Measurements from ENCODE around the gene HELB.

Gene HELB

DNA sequence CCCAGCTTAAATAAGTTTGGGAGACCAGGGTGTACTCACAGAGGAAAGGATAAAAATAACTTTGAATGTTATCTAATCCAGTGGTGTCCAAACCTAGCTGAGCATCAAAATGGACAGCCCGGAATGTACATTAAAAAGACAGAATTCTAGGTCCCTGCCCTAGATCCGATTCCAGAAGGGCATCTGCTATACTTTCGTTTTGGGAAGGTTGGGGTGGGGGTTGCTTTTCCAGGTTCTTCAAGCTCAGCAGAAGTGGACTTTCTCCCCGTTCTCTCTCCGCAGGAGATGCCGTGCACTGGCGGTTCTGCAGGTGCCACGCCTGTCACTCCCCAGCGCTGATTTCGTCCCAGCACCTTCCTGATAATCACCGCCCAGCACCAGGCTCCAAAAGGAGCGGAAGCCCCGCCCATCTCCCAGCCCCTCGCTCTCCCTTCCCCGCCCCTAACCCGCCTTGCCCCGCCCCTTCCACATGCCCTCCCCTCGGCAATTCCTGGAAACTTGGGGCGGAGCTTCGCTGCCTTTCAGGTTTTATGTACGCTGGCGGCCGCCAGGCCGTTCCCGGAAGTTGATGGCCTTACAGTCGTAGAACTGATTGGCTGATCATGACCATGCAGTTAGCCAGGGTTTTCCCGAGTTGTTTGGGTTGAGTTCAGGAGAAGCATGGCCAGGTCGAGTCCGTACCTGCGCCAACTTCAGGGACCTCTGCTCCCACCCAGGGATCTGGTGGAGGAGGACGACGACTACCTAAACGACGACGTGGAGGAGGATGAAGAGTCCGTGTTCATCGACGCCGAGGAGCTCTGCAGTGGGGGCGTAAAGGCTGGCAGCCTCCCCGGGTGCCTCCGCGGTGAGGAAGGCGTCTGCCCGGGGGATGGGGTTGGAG, at the start of gene HELB:
TSS of gene HELB (plus strand) at position 550 of the 883 bp plus-strand sequence. CDS start at position 661, 111 bp downstream.
- peak; percentile 99 for DNase-seq

DNA sequence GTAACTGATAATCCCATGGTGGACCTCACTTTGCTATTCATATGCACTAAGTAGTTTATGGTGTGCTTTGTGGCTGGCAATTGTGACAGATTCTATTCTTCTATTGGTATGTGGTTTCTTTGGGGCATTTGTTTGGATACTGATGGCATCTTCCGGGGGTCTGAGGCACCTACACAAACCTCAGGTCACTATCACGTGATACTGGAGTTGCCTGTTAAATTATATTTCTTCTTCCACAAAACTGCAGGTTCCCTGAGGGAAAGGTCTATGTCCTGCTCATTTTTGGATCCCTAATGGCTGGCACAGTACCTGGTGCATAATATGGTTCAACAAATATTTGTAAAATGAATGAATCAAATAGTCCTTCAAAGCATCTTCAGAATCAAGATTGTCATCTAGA, 49.5 kb upstream of the HELB start:
- no peak for DNase-seq

DNA sequence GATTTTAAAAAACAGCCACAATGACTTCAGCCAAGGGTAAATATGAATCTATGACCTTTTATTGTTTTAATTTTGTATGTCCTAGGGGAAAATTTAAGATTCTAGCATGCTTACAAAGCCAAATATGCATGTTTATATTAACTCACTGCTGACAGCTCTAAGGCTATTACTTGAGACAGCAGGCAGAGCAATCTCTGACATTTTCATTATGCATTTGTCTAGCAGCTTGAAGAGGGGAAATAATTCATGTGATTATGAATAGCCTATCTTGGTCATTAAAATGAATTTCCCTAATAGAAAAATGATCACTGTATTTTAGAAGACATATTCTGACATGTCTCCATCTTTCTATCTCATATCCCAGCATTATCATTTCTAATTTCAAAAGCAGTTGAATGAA, 46.6 kb upstream of the HELB start:
- DNase-seq, result no peak

DNA sequence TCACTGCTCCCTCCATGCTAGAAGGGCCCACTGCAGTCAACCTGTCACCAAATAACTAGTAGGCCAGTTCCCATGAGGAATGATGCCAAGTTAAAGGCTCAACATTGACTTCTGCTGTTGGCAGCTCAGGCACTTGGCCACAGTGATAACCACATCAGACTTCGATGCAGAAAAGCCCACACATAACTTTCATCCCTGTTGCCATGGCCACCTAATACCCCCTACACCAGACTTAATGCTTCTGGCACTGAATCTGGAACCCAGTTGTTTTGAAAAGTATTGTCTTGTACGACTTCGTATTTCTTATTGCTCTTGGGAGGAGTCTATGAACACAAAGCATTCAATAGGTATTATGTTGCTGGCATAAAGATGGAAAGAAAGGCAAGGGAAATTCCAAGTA, 44.3 kb upstream of the HELB start:
- DNase-seq, result no peak

DNA sequence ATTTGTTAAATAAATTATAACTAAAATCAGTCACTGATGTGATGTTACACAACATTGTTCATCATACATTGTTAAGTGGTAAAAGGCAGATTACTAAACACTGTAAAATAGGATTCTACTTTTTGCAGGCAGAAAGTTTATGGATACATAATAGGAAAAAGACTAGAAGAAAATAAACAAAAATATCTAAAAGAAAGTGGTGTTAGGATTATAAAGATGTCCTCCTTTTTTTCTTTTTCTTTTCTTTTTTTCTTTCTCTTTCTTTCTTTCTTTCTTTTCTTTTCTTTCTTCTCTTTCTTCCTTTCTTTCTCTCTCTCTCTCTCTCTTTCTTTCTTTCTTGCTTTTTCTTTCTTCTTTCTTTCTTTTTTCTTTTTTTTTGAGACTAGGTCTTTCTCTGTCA, 39.6 kb upstream of the HELB start:
- DNase-seq, result no peak

DNA sequence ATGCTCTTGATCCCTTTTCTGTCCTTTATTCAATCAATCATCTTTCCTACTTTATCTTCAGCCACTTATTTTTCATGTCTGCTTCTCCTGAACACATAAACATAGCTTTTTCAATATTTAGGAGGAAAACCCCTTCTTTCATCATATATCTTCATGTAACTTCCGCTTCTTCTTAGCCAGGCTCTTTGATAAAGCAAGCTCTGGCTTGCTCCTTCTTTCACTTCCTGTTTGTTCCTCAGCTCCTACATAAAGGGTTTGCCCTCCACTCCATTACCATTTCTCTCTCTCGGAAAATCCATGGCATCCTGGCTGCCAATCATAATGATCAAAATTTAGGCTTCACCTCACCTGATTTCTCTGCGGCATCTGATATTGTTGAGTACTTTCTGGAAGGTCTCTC, 33.7 kb upstream of the HELB start:
- peak; percentile 7 for DNase-seq

DNA sequence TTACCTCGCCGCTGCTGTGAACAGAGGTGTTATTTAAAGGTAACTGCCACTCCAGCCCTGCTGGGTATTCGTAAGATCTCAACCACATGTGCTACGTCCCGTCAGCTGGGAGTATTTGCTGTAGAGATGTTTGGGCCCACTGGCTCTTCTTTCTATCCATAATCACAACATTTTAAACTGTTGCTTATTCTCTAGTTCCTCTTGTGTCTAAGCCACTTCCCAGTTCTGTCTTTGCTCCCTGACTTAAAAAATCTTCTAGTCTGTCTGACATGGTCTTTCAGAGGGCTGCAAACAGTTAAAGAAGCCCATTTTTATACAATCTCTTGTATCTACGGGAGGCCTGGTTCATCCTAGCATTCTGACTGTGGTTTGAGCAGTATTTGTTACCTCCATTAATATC, 33.2 kb upstream of the HELB start:
- DNase-seq, result no peak

DNA sequence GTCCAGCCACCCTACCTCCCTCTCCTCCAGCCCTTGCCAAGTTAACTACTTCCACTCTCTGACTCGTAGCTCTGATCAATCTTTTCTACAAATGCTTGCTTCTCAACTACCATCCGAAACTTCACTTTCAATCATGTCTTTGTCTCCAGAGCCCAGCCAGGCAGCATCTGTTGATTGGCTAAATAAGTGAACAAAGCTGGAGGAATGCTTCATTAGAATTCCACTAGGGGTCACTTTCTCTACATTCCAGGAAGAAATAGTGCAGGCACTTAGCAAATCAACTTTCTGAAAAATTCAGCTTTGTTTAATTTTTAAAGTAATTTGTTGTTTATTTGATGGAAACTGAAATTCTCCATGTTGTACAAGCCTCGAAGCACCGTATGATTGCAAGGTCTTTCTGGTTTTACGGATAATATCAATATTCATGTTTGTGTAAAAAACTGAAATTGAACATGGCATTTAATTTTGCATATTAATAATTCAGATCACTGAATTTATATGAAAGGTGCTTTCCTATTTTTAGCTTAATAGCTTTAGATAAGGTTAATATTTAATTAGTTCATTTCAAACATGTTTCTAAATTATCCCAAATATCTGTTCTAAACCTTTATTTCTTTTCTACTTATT, 32.4 kb upstream of the HELB start:
- peak; percentile 31 for DNase-seq

DNA sequence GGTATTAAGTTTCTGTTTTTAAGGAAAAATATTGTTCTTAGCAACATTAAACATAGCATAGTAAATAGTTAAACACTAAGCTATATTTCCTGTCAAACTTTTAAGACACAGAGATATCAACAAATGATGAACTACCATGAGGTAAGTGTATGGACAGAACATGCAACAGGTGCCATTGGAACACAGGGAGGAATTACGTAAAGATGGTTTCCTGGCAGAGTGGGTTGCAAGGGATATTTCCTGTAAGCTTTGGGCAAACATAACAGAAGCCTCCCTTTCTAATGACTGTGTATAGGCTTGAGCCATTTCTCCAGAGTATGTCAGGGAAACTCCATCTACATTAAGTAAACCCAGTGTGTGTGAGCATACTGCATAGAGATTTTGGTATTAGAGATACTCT, 31.7 kb upstream of the HELB start:
- DNase-seq, result no peak

DNA sequence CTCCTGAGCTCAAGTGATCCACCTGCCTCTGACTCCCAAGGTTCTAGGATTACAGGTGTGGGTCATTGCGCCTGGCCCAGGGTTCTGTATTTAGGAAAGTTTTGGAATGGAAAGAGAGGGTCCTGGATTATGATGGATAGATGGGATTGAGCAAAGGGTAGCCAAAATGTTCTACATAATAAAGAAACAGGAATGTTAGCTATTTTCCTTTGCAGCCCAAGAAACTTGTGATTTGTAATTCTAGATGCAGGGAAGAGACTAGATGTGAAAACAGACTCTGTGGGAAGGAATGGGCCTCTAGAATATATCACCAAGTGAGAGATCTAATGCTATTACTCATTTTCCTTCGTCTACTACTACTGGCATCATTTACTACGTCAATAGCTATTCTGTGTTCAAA, 29.6 kb upstream of the HELB start:
- no peak for DNase-seq

DNA sequence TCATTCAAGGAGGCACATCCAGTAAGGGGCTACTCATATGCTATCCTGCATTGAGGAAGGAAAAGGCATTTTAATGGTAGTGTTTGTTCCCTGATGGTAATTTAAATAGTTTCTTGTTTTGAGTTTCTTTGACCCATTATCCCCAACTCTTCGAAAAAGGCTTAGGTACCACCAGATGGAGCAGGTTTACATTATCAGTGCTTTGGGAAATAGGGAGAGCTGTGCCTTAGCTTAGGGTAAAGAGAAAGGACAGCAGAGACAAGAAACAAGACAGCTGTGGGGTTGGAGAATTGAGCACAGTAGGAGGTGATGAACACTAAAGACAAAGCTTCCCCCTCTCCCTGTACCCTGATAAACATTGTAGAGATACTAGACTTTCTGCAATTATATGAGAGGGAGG, 29.1 kb upstream of the HELB start:
- DNase-seq, result no peak

DNA sequence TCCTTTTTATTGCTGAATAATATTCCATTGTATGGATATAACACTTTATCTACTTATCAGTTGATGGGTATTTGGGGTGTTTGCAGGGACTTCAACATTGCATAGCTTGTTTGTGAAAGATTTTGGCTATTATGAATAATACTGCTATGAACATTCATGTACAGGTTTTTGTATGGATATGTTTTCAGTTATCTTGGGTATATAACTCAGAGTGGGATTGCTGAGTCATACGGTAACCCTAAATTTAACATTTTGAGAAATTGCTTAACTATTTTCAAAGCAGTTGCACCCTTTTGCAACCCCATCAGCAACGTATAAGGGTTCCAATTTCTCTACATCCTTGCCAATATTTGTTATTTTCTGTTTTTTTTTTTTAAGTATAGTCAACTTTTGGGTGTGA, 27.3 kb upstream of the HELB start:
- DNase-seq, result no peak

DNA sequence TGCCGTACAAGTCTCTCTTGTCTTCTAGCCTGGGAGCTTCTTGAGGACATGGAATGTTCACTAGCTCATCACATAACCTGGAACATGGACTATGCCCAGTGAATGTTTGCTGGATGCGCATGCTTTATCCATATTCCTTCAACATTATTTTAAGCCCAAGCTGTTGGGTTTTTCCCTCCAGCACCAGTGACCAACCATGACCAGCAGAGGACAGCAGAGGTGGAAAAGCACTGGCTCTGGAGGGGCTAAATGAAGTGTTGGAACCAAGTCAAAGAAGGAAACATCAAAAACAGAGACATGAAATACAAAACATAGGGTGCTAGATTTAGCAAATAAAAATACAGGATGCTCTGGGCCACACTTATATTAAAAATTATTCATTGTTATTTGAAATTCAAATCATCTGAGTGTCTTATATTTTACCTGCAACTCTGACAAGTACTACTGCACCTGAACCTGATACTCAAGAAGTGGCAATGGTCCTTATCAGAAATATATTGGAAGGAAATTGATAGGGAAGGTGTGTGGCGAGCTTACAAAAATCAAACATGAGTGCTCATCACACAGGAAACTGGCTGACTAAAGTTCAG, 23.1 kb upstream of the HELB start:
- peak; percentile 28 for DNase-seq

DNA sequence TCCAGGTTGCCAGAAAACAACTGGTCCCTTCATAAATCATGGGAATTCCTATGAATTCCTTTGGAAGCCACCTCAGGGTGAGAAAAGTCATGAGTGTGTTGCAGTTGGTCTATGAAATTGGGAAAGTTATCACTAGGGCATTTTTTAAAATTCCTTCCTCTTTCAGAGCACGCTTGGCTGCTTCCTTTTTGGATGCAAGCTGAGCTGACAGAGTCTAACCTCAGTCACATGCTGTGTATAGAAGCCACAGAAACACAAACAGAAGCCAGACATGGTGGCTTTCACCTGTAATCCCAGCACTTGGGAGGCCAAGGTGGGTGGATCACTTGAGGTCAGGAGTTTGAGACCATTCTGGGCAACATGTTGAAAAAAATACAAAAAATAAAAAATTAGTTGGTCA, 21.7 kb upstream of the HELB start:
- no peak for DNase-seq

DNA sequence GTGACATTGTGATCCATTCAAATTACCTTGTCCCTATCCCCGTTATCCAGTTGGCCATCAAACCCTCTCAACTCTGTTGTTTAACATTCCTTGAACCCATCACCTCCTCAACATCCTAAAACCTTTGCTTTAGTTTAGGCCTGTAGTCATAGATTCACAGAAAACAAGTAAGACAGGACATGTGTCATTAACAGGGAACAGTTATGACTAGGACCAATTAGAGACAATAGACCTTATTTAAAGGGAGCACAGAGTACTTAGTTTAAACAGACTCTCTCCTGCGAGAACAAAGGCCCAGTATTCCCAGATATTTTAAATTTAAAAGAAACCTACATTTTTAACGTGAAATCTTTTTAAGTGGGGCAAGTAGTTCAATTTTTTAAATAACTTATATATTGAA, 20.0 kb upstream of the HELB start:
- DNase-seq, result no peak

DNA sequence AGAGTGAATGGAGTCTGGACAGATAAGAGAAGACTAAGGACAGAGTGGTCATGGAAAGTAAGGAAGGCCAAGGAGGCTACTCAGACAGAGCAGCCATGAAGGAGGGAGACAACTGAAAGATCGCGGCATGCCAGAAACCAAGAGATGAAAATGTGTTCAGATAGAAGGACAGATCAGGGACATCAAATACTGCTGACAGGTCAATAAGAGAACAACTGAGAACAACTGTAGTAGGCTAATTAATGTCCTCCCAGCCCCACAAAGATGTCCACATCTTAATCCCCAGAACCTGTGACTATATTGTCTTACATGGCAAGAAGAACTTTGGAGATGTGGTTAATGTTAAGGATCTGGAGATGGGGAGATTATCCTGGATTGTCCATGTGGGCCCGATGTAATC, 15.0 kb upstream of the HELB start:
- DNase-seq, result no peak

DNA sequence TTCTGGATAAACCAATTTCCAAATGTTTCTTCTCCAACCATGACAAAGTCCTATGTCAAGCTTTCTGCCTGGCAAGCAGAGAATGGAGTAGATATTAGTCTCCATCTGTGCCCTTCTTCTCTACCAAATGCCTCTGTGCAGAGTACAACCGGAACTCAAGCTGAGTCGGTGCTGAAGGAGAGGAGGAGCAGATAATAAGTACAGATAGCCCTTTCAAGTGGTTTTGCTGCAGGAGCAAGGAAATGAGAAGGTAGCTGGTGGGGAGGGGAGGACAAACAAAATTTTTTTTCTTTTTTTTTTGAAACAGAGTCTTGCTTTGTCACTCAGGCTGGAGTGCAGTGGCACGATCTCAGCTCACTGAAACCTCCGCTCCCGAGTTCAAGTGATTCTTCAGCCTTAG, 14.2 kb upstream of the HELB start:
- DNase-seq, result no peak

DNA sequence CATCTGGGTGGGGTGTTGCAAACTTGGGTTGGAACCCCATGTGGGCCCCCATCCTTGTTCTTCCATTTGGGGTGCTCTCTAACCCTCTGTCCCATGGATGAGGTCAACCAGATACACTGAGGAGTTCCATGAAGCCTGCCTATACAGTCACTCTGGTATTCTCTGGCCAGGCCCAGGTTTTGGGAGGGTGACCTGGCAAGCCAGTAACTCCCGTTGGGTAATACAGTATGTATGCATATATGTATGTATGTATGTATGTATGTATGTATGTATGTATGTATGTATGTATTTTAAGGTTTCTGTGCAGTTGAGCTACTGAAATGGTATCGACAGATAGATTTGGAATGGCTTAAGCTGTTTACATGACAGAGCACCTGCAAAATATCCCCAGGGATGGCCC, 12.8 kb upstream of the HELB start:
- no peak for DNase-seq

DNA sequence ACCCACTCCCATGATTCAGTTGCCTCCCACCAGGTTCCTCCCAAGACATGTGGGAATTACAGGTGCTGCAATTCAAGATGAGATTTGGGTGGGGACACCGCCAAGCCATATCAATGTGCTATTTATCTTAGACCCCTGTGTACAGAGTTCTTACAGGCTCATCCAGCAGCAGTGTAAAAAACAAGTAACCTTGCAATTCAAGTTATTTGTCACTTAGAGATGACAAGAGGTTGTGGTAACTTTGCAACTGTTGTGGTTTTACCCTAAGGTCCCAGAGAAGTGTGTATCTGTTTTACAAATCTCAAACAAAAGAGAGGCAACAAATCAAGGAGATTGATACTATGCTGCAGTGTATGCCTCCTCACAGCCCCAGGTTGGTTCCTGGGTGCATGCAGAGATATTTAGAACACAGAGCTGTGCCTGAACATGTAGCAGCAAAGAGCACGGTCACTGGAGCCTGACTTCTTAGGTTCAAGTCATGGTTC, 11.5 kb upstream of the HELB start:
- DNase-seq, result no peak

DNA sequence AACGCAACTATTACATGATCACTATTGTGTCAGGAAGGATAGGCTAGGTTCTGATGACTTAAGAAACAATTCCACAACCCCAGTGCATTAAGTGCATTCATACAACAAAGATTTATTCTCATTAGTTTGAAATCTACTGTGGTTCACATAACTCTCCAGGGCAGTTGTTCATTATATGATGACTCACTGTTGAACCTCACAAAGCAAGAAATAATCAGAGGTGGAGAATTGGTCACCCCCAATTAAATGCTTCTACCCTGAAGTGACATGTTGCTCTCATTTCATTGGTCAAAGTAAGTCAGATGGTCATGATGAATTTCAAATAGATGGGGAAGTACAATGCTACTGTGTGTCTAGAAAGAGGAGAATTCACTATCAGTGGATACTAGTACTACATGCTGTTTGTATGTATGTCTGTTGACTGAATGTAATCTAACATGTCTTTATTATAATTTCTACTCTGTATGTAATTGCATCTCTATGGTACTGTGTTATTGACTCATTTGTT, 6.1 kb upstream of the HELB start:
- no peak for DNase-seq

DNA sequence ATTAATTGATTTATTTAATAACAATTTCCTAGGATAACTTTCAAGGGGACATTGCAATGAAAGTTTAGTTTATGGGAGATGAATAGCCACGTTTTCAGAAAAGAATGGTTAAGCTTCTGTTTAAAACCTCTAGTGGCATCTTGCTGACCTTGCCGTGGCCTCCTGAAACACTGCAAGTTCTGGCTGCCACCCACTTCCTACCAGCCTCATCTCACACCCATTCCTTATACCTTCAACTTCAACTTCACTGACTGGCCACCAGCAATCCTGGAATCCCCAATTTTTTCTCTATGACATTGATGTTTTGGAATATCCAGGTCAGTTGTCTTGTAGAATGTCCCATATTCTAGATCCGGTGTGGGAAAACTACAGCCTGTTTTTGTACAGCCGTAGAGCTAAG, 5.2 kb upstream of the HELB start:
- no peak for DNase-seq

DNA sequence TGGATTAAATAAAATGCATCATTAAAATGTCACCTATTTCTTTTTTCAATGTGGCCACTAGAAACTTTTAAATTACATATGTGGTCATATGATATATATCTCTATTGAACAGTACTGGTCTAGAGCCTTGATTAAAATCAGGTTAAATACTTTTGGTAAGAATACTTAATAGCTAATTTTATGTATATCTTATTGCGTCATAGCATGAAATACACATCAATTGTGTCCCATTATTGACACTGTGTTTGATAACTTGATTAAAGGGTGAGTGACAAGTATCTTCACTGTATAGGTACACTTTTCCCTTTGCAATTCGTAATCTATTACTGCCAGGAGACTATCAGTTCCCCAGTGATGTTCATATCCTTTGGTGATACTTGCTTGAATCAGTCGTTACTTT, 4.4 kb upstream of the HELB start:
- no peak for DNase-seq

DNA sequence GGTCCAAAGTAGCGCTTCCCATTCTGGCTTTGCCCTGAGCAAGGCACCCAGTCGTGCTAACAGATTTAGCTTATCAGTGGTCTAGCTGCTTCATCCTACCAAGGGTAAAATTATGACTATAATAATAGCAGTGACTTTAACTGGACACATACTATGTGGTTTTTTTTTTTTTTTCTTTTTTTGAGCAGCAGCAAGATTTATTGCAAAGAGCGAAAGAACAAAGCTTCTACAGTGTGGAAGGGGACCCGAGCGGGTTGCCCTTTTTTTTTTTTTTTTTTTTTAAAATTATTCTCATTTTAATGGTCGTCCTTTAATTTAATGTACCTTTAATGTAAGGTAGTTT, 505 bp downstream of the HELB start:
- no peak for DNase-seq

DNA sequence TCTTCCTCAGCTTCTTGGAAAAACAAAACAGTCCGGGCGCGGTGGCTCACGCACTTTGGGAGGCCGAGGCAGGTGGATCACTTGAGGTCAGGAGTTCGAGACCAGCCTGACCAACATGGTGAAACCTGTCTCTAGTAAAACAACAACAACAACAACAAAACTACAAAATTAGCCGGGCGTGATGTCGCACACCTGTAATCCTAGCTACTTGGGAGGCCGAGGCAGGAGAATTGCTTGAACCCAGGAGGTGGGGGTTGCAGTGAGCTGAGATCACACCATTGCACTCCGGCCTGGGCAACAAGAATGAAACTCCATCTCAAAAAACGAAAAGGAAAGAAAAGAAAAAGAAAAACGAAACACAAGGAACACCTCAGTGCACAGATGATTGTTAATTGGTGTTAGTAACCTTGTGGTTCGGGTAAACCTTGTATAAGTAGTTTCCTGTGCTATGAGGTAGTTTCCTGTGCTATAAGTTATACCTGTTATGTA, 1.1 kb downstream of the HELB start:
- DNase-seq, result peak; percentile 9
